HEK293 (cell line): Measurements from ENCODE around the gene CASP3.

Experiments
- CTCF ChIA-PET: fragments of 350-600 bp; formaldehyde crosslinking; extraction: SDS; loops from one replicate; lab custom pipeline; 2021; ENCODE audit warnings: antibody characterized with exemption; lab: Yijun Ruan, JAX
- POLR2A ChIA-PET: fragments of 300-600 bp; formaldehyde crosslinking; extraction: SDS; loops from one replicate; lab custom pipeline; 2020; ENCODE audit warnings: antibody characterized with exemption, inconsistent platforms; lab: Yijun Ruan, JAX
- H3K27ac ChIP-seq: fragments of 200-500 bp; sonication (Bioruptor generic); 2 replicates; pipeline ENCODE4 v1.5.1; 2014; ENCODE audit warnings: low read depth, low read length, control low read depth, inconsistent platforms; ENCODE audit errors: extremely low read depth
- H3K36me3 ChIP-seq, 2 experiments: fragments of 200-500 bp in 1 of 2; sonication (Bioruptor generic) in 1 of 2; 1 replicate in 1 of 2; 2 replicates in 1 of 2; pipeline ENCODE4 v1.5.1; 2014 to 2017; ENCODE audit warnings: inconsistent platforms in 2 of 2, low read length in 2 of 2; ENCODE audit not compliant: control insufficient read depth in 2 of 2, insufficient read depth in 1 of 2
- H3K4me1 ChIP-seq: fragments of 200-500 bp; sonication (Bioruptor generic); 2 replicates; pipeline ENCODE4 v1.5.1; 2014; ENCODE audit warnings: mild to moderate bottlenecking, low read length, inconsistent platforms; ENCODE audit not compliant: control insufficient read depth, insufficient read depth
- H3K4me3 ChIP-seq: 2 replicates; pipeline ENCODE4 v1.5.1; 2011; ENCODE audit warnings: low read depth, mild to moderate bottlenecking, control low read depth, low read length, moderate library complexity
- H3K9me3 ChIP-seq: fragments of 200-500 bp; sonication (Bioruptor generic); 2 replicates; pipeline ENCODE4 v1.5.1; 2014; ENCODE audit warnings: low read depth, low read length, inconsistent platforms; ENCODE audit not compliant: control insufficient read depth, insufficient read depth
- ATF2 ChIP-seq: fragments of 450-650 bp; formaldehyde crosslinking; IDR thresholded peaks from 2 replicates; pipeline ENCODE4 v1.5.1; 2016; ENCODE audit warnings: missing biosample characterization, missing genetic modification characterization, low read depth
- KLF16 ChIP-seq: fragments of 450-650 bp; formaldehyde crosslinking; IDR thresholded peaks from 2 replicates; pipeline ENCODE4 v1.5.1; 2017; ENCODE audit warnings: missing biosample characterization, missing genetic modification characterization
- MYNN ChIP-seq: fragments of 450-650 bp; formaldehyde crosslinking; IDR thresholded peaks from 2 replicates; pipeline ENCODE4 v1.5.1; 2016; ENCODE audit warnings: missing biosample characterization, missing genetic modification characterization, borderline replicate concordance
- PRDM10 ChIP-seq: fragments of 450-650 bp; formaldehyde crosslinking; IDR thresholded peaks from 2 replicates; pipeline ENCODE4 v1.5.1; 2016; ENCODE audit warnings: missing biosample characterization, missing genetic modification characterization
- SP7 ChIP-seq: fragments of 450-650 bp; formaldehyde crosslinking; IDR thresholded peaks from 2 replicates; pipeline ENCODE4 v1.5.1; 2016; ENCODE audit warnings: missing biosample characterization, missing genetic modification characterization
- ZBTB8A ChIP-seq: fragments of 450-650 bp; formaldehyde crosslinking; IDR thresholded peaks from 2 replicates; pipeline ENCODE4 v1.5.1; 2016; ENCODE audit warnings: missing biosample characterization, missing genetic modification characterization
- ZNF132 ChIP-seq: fragments of 450-650 bp; formaldehyde crosslinking; IDR thresholded peaks from 2 replicates; pipeline ENCODE4 v1.5.1; 2017; ENCODE audit warnings: missing biosample characterization, missing genetic modification characterization, borderline replicate concordance
- ZNF175 ChIP-seq: fragments of 450-650 bp; formaldehyde crosslinking; IDR thresholded peaks from 2 replicates; pipeline ENCODE4 v1.5.1; 2016; ENCODE audit warnings: missing biosample characterization, missing genetic modification characterization
- ZNF2 ChIP-seq: fragments of 450-650 bp; formaldehyde crosslinking; IDR thresholded peaks from 2 replicates; pipeline ENCODE4 v1.5.1; 2016; ENCODE audit warnings: missing biosample characterization, missing genetic modification characterization
- ZNF214 ChIP-seq: fragments of 450-650 bp; formaldehyde crosslinking; IDR thresholded peaks from 2 replicates; pipeline ENCODE4 v1.5.1; 2017; ENCODE audit warnings: missing biosample characterization, mild to moderate bottlenecking, missing genetic modification characterization, borderline replicate concordance
- ZNF391 ChIP-seq: fragments of 450-650 bp; formaldehyde crosslinking; IDR thresholded peaks from 2 replicates; pipeline ENCODE4 v1.5.1; 2016; ENCODE audit warnings: low read depth, missing biosample characterization, missing genetic modification characterization, borderline replicate concordance
- ZNF510 ChIP-seq: fragments of 450-650 bp; formaldehyde crosslinking; IDR thresholded peaks from 2 replicates; pipeline ENCODE4 v1.5.1; 2018; ENCODE audit warnings: mild to moderate bottlenecking, missing genetic modification characterization, missing biosample characterization; ENCODE audit not compliant: insufficient replicate concordance
- ZNF530 ChIP-seq: fragments of 450-650 bp; formaldehyde crosslinking; IDR thresholded peaks from 2 replicates; pipeline ENCODE4 v1.5.1; 2016; ENCODE audit warnings: low read depth, missing biosample characterization, missing genetic modification characterization
- ZNF555 ChIP-seq: fragments of 450-650 bp; formaldehyde crosslinking; conservative IDR thresholded peaks from 2 replicates; pipeline ENCODE4 v1.5.1; 2017; ENCODE audit warnings: missing biosample characterization, mild to moderate bottlenecking, missing genetic modification characterization, inconsistent platforms
- ZNF76 ChIP-seq: fragments of 450-650 bp; formaldehyde crosslinking; IDR thresholded peaks from 2 replicates; pipeline ENCODE4; 2016; ENCODE audit warnings: low read depth, missing biosample characterization, missing genetic modification characterization, borderline replicate concordance
- ZNF776 ChIP-seq: fragments of 450-650 bp; formaldehyde crosslinking; IDR thresholded peaks from 2 replicates; pipeline ENCODE4 v1.5.0; 2017; ENCODE audit warnings: missing biosample characterization, missing genetic modification characterization, borderline replicate concordance
- ZNF837 ChIP-seq: fragments of 450-650 bp; formaldehyde crosslinking; IDR thresholded peaks from 2 replicates; pipeline ENCODE4 v1.5.1; 2016; ENCODE audit warnings: missing biosample characterization, missing genetic modification characterization

The CASP3 gene

GRCh38 chr4:184583738-184584502 is 65.3 kb downstream of the CASP3 start:
- Histone ChIP-seq H3K36me3 (no peaks in the 10 kb centered on the region), H3K9me3 (no peaks in the 10 kb centered on the region), H3K27ac (no peak overlapping the region), H3K4me1 (no peaks in the 10 kb centered on the region), H3K4me3 (no peak overlapping the region)
- POLR2A ChIA-PET: interaction anchor here (0.5 kb wide), 1 partner anchor 108 kb away, joined by 6 read pairs; no protein-coding TSS in a partner anchor
- CTCF ChIA-PET: no interaction called here
- TF ChIP-seq ZNF776 (tag by site-specific recombination) (no peak), SP7 (tag by site-specific recombination) (no peak), ZNF391 (no peak), MYNN (tag by site-specific recombination) (no peak), ATF2 (tag by site-specific recombination) (no peak), ZNF175 (no peak), ZNF530 (tag by site-specific recombination) (no peak), ZBTB8A (tag by site-specific recombination) (no peak), ZNF214 (no peak), ZNF2 (tag by site-specific recombination) (no peak), ZNF555 (tag by site-specific recombination) (no peak), PRDM10 (tag by site-specific recombination) (no peak), KLF16 (tag by site-specific recombination) (no peak), ZNF76 (tag by site-specific recombination) (no peak), ZNF510 (tag by site-specific recombination) (no peak), ZNF837 (tag by site-specific recombination) (no peak), ZNF132 (tag by site-specific recombination) (no peak)
